ENCODE results near the gene DNAJC1.

DNA sequence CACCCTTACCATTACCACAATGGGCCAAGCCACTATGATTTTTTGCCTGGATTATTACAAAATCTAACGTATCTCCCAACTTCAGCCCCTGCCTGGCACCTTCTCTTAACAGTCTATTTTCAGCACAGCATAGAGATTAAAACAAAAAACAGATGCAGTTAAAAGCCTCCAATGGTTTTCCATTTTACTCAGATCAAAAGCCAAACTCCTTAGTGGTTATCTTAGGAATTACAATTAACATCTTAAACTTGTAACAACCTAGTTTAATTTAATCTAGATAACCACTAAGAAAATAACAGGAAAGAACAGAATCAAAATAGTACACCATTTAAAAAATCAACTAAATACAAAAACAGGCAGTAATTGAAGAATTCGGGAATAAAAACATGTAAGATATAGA is 43.5 kb downstream of the DNAJC1 start:
- TF ChIP-seq CEBPB (IDR thresholded peaks at IDR 0.05; ENCODE audit: borderline replicate concordance in 1 of 2, low read depth in 2 of 2, low read length in 2 of 2): no peak
- TF ChIP-seq MXI1 (IDR thresholded peaks at IDR 0.05; ENCODE audit: low read depth, low read length): no peak
- no peak for TF ChIP-seq RFX5 (IDR thresholded peaks at IDR 0.05; ENCODE audit: low read depth, low read length)
- TF ChIP-seq POLR2A (IDR thresholded peaks at IDR 0.05; ENCODE audit: low read depth, low read length): no peak
- TF ChIP-seq, protein P1, sequence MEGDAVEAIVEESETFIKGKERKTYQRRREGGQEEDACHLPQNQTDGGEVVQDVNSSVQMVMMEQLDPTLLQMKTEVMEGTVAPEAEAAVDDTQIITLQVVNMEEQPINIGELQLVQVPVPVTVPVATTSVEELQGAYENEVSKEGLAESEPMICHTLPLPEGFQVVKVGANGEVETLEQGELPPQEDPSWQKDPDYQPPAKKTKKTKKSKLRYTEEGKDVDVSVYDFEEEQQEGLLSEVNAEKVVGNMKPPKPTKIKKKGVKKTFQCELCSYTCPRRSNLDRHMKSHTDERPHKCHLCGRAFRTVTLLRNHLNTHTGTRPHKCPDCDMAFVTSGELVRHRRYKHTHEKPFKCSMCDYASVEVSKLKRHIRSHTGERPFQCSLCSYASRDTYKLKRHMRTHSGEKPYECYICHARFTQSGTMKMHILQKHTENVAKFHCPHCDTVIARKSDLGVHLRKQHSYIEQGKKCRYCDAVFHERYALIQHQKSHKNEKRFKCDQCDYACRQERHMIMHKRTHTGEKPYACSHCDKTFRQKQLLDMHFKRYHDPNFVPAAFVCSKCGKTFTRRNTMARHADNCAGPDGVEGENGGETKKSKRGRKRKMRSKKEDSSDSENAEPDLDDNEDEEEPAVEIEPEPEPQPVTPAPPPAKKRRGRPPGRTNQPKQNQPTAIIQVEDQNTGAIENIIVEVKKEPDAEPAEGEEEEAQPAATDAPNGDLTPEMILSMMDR (IDR thresholded peaks at IDR 0.05 in 2 of 3, conservative IDR thresholded peaks at IDR 0.05 in 1 of 3; ENCODE audit: control insufficient read depth in 2 of 3, extremely low read depth in 1 of 3, insufficient read depth in 1 of 3, low read depth in 3 of 3, low read length in 3 of 3): no peak
- TF ChIP-seq POLR2AphosphoS5 (IDR thresholded peaks at IDR 0.05; ENCODE audit: low read length): no peak
- TF ChIP-seq PAX8 (IDR thresholded peaks at IDR 0.05): no peak
- TF ChIP-seq MTA2 (IDR thresholded peaks at IDR 0.05; ENCODE audit: low read depth): no peak

Measured in GM12878 (cell line).